HEK293T (cell line): ENCODE measurements around the gene POLD1.

Experiments used
- CTCF ChIA-PET: fragments of 350-600 bp; formaldehyde crosslinking; extraction: SDS; loops from one replicate; lab custom pipeline; 2021; ENCODE audit warnings: antibody characterized with exemption, inconsistent platforms; lab: Yijun Ruan, JAX
- POLR2A ChIA-PET: fragments of 350-600 bp; formaldehyde crosslinking; extraction: SDS; loops from one replicate; lab custom pipeline; 2020; ENCODE audit warnings: antibody characterized with exemption, inconsistent platforms; lab: Yijun Ruan, JAX
- DNase-seq: peaks from one replicate; pipeline ENCODE4 v3.0.0; 2012; ENCODE audit warnings: mixed read lengths; ENCODE audit errors: extremely low spot score
- ARNT ChIP-seq: fragments of 450-650 bp; IDR thresholded peaks from 2 replicates; pipeline ENCODE4 v1.6.1; 2017; ENCODE audit warnings: mild to moderate bottlenecking
- BHLHE40 ChIP-seq: fragments of 450-650 bp; IDR thresholded peaks from 2 replicates; pipeline ENCODE4 v1.6.1; 2016; ENCODE audit warnings: mild to moderate bottlenecking, moderate library complexity, borderline replicate concordance
- CTBP1 ChIP-seq: fragments of 450-650 bp; IDR thresholded peaks from 2 replicates; pipeline ENCODE4 v1.6.1; 2016; ENCODE audit warnings: borderline replicate concordance
- ELF4 ChIP-seq: fragments of 450-650 bp; IDR thresholded peaks from 2 replicates; pipeline ENCODE4 v1.6.1; 2017; ENCODE audit warnings: antibody characterized with exemption
- FOXA1 ChIP-seq: fragments of 450-650 bp; IDR thresholded peaks from 2 replicates; pipeline ENCODE4 v1.6.1; 2016; ENCODE audit warnings: mild to moderate bottlenecking
- FOXK2 ChIP-seq: fragments of 450-650 bp; IDR thresholded peaks from 2 replicates; pipeline ENCODE4 v1.6.1; 2016; ENCODE audit warnings: mild to moderate bottlenecking
- FOXM1 ChIP-seq: fragments of 450-650 bp; IDR thresholded peaks from 2 replicates; pipeline ENCODE4 v1.6.1; 2017; ENCODE audit warnings: mild to moderate bottlenecking, borderline replicate concordance
- HDGF ChIP-seq: fragments of 450-650 bp; IDR thresholded peaks from 2 replicates; pipeline ENCODE4 v1.6.1; 2017; ENCODE audit warnings: antibody characterized with exemption, borderline replicate concordance
- L3MBTL2 ChIP-seq: fragments of 450-650 bp; conservative IDR thresholded peaks from 2 replicates; pipeline ENCODE4 v1.6.1; 2016; ENCODE audit warnings: mild to moderate bottlenecking
- LEF1 ChIP-seq: fragments of 450-650 bp; IDR thresholded peaks from 2 replicates; pipeline ENCODE4 v1.6.1; 2017; ENCODE audit warnings: mild to moderate bottlenecking, borderline replicate concordance
- NFRKB ChIP-seq: fragments of 450-650 bp; IDR thresholded peaks from 2 replicates; pipeline ENCODE4 v1.6.1; 2016; ENCODE audit warnings: mild to moderate bottlenecking, moderate library complexity
- SP1 ChIP-seq: fragments of 450-650 bp; IDR thresholded peaks from 2 replicates; pipeline ENCODE4 v1.6.1; 2017
- SUZ12 ChIP-seq: fragments of 450-650 bp; IDR thresholded peaks from 2 replicates; pipeline ENCODE4 v1.6.1; 2016; ENCODE audit warnings: mild to moderate bottlenecking
- TARDBP ChIP-seq: fragments of 450-650 bp; IDR thresholded peaks from 2 replicates; pipeline ENCODE4 v1.6.1; 2016
- ZNF384 ChIP-seq: fragments of 450-650 bp; IDR thresholded peaks from 2 replicates; pipeline ENCODE4 v1.6.1; 2016
- TF ChIP-seq, protein P1 (sequence below): fragments of 450-650 bp; IDR thresholded peaks from 2 replicates; pipeline ENCODE4 v1.6.1; 2016

The POLD1 gene

DNA sequence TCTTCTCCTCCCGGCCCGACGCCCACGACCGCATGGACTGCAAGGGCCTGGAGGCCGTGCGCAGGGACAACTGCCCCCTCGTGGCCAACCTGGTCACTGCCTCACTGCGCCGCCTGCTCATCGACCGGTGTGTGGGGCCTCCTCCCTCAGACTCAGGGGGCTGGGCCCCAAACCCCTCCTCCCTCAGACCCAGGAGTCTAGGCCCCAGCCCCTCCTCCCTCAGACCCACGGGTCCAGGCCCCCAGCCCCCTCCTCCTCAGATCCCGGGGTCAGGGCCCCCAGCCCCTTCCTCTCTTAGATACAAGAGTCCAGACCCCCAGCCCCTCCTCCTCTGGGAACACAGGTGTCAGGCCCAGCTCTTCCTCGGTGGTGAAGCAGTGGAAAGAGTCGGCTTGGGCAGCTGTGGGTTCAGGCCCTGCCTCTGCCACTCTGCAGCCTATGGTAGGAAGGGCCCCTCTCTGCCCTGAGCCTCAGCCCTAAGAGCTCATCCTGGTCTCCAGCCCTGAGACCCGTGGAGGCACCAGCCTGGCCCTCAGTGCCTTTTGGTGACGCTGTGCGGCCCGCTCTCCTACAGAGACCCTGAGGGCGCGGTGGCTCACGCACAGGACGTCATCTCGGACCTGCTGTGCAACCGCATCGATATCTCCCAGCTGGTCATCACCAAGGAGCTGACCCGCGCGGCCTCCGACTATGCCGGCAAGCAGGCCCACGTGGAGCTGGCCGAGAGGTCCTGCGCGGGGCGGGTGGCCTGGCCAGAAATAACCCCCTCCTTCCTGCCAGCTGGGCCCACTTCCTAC is 30.9 kb downstream of the POLD1 start:
- ChIA-PET POLR2A (interaction anchor here (1.1 to 2.1 kb wide), 2 partner anchors 30 to 47 kb away, joined by 3 to 5 read pairs; no protein-coding TSS in a partner anchor), CTCF (interaction anchor here (1.0 kb wide), 2 partner anchors 46 to 63 kb away, joined by 3 to 7 read pairs; no protein-coding TSS in a partner anchor)
- TF ChIP-seq HDGF: 0 out of 2 replicates have a peak, but pooled peaks have one; percentile 24
- TF ChIP-seq ELF4: no peak
- peak; percentile 45 for TF ChIP-seq L3MBTL2
- DNase-seq: peak; percentile 89

DNA sequence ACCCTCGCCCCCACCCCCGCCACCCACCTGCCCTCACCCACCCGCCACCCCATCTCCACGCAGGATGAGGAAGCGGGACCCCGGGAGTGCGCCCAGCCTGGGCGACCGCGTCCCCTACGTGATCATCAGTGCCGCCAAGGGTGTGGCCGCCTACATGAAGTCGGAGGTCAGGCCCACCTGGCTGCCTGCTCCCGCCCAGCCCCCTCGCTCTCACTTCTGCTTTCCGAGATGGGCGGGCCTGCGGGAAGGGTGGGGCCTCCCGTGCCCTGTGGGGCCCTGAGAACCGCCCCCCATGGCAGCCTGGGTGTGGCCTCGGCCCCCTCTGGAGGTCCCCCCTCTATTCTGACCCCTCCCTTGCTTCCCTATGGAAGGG is 31.5 kb downstream of the POLD1 start:
- ChIA-PET CTCF (interaction anchor here (1.0 kb wide), 2 partner anchors 47 to 63 kb away, joined by 3 to 7 read pairs; no protein-coding TSS in a partner anchor), POLR2A (interaction anchor here (1.1 to 2.1 kb wide), 2 partner anchors 31 to 47 kb away, joined by 3 to 5 read pairs; no protein-coding TSS in a partner anchor)
- TF ChIP-seq SUZ12: no peak
- TF ChIP-seq ELF4: no peak
- no peak for TF ChIP-seq LEF1
- TF ChIP-seq L3MBTL2: no peak
- TF ChIP-seq FOXK2: no peak
- TF ChIP-seq CTBP1: no peak
- TF ChIP-seq, protein P1, sequence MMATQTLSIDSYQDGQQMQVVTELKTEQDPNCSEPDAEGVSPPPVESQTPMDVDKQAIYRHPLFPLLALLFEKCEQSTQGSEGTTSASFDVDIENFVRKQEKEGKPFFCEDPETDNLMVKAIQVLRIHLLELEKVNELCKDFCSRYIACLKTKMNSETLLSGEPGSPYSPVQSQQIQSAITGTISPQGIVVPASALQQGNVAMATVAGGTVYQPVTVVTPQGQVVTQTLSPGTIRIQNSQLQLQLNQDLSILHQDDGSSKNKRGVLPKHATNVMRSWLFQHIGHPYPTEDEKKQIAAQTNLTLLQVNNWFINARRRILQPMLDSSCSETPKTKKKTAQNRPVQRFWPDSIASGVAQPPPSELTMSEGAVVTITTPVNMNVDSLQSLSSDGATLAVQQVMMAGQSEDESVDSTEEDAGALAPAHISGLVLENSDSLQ: no peak
- no peak for TF ChIP-seq FOXM1
- no peak for TF ChIP-seq ARNT
- TF ChIP-seq FOXA1: no peak
- no peak for TF ChIP-seq SP1
- no peak for TF ChIP-seq BHLHE40
- TF ChIP-seq NFRKB: no peak
- no peak for TF ChIP-seq ZNF384
- no peak for TF ChIP-seq HDGF
- TF ChIP-seq TARDBP: no peak
- DNase-seq: no peak

DNA sequence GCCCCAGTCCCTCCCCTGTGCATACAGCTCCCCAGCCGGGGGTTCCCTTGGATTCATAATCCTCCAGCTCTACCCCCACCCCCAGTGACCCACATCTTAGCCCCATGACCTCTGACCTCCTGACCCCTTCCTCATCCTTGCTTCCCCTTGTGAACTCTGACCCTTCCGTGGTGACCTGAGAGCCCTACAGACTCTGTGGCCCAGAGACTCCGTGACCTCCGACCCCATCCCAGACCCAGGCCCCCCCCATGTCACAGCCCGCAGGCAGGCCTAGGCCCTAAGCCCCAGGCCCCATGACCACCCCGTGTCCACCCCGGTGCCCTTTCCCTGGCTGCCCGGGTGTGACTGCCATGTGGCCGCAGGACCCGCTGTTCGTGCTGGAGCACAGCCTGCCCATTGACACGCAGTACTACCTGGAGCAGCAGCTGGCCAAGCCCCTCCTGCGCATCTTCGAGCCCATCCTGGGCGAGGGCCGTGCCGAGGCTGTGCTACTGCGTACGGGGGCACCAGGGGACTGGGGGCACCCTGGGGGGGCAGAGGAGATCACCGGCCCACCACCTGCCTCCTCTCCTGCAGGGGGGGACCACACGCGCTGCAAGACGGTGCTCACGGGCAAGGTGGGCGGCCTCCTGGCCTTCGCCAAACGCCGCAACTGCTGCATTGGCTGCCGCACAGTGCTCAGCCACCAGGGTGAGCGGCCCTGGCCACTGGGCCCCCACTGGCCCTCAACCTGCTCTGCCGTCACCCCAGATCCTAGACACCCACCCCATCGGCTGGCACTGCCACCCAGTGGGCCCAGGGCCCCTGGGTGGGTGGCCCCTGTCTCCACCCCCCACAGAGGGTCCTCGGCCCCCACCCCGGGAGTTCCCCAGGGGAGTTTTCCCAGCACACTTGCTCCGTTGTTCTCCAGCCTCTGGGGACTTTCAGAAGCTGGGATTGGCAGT is 32.2 kb downstream of the POLD1 start:
- ChIA-PET POLR2A (no interaction called here), CTCF (interaction anchor here (1.0 kb wide), 1 partner anchor 47 kb away, joined by 7 read pairs; no protein-coding TSS in a partner anchor)
- DNase-seq: no peak
- TF ChIP-seq FOXK2 (no peak), HDGF (no peak)

DNA sequence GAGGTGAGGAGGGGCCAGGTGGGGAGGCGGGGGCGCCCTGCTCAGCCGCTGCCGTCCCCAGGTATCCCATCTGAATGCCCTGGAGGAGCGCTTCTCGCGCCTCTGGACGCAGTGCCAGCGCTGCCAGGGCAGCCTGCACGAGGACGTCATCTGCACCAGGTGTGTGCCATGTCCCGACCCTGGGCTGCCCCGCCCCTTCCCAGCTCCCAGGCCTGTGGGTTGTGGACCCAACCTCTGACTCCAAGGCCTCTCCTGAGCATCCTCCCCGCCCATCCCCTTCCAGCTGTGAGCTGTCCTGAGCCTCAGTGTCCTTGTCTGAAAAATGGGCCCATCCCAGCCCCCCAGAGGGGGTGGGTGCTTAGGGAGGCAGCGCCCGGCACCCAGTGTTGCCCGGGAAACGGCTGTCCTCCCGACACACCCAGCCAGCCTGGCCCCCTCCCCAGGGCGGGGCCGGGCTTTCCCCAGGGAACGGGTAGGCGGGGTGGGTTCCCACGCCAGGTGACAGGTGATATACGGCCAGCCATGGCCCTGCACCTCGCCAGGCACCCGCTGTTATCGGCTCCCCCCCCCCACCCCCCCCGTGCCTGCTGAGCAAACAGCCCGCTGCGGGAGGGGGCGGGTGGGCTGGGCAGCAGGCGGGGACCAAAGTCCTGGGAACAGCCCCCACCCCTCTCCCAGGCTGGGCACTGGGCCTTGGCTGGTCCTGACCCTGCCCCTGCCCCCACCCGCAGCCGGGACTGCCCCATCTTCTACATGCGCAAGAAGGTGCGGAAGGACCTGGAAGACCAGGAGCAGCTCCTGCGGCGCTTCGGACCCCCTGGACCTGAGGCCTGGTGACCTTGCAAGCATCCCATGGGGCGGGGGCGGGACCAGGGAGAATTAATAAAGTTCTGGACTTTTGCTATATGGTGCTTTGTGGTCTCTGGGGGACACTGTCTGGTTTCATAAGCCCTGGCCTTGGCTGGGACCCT is 33.2 kb downstream of the POLD1 start:
- DNase-seq: no peak
- ChIA-PET CTCF (no interaction called here), POLR2A (no interaction called here)
- TF ChIP-seq CTBP1 (no peak), FOXM1 (no peak), ELF4 (no peak), NFRKB (no peak), ARNT (no peak), LEF1 (no peak), ZNF384 (no peak), FOXK2 (no peak), L3MBTL2 (no peak), SUZ12 (no peak)

DNA sequence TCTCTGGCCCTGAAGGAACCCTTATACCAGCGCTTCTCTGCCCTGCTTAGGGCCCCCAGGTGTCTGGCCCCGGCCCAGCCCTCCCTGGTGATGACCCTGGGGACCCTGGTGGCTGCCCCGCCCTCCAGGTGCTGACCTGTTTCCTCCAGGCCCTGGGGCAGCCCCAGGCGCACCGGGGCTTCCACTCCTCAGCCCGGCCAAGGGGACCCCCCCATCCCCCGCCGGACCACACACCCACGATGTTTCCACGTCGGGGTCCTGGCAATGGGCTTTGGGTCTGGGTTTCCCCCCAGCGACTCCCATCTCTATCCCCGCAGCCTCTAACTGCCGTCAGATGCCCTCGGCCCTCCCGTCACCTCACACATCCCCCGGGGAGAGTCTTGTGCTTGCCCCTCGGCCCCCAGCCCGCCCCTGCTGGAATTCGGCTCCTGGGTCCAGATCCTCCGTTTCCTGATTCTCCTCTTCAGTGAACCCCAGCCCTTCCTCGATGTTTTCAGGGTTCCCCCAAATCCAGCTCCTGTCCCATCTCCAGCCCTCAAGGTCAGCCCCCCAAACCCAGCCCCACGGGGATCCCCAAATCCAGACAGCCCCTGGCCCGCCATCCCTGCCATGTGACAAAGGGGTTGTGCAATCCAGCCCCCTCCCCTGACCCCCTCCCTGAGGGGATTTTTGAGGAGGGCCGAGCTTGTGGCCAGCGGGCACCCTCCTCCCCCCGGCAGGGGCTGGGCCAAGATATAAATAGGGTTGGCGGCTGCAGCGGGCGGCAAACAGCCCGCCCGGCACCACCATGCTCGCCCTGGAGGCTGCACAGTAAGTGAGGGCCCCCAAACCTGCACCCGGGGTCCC is 34.3 kb downstream of the POLD1 start, which contains the start of gene SPIB:
TSS of gene SPIB (plus strand) at position 763 of the 846 bp plus-strand sequence. CDS start at position 788, 25 bp downstream.
- TF ChIP-seq SP1: no peak
- no peak for TF ChIP-seq ZNF384
- no peak for TF ChIP-seq NFRKB
- TF ChIP-seq ARNT: no peak
- no peak for TF ChIP-seq SUZ12
- TF ChIP-seq TARDBP: no peak
- TF ChIP-seq HDGF: no peak
- TF ChIP-seq ELF4: no peak
- TF ChIP-seq, protein P1: no peak
- no peak for TF ChIP-seq FOXM1
- no peak for TF ChIP-seq BHLHE40
- TF ChIP-seq LEF1: no peak
- TF ChIP-seq CTBP1: no peak
- no peak for TF ChIP-seq FOXA1
- TF ChIP-seq L3MBTL2: no peak
- CTCF ChIA-PET: no interaction called here
- DNase-seq: no peak
- POLR2A ChIA-PET: interaction anchor here (0.7 kb wide), 1 partner anchor 11 kb away, joined by 3 read pairs; no protein-coding TSS in a partner anchor
